Islet precursor cell (in vitro differentiated cells): ENCODE data around the gene RNF217.
"Not testable (repeated sequence)": the region's sequence is repeated elsewhere in the genome, so short reads cannot be mapped to it uniquely, and the experiment has no call there.

Experiments used
- DNase-seq: peaks from one replicate; pipeline ENCODE4 v3.0.0-alpha.2; 2018

The RNF217 gene

DNA sequence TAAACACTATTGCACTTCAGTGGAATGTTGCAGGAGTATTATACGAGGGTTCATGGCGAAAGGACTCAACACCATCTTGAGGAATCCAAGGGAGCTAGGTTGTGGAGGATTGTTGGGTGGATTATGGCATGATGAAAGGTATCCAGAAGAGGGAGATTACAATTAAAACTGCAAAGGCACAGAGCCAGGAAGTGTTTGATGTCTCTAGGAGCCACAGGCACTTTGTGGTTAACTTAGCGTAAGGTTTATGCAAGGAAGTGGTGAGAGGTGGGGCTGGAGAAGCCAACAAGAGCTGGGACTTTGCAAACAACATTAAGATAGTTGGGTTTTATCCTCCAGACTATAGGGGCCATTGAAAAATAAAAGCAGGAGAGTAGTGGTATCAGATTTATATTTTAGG, 104.7 kb downstream of the RNF217 start:
- DNase-seq: no peak

DNA sequence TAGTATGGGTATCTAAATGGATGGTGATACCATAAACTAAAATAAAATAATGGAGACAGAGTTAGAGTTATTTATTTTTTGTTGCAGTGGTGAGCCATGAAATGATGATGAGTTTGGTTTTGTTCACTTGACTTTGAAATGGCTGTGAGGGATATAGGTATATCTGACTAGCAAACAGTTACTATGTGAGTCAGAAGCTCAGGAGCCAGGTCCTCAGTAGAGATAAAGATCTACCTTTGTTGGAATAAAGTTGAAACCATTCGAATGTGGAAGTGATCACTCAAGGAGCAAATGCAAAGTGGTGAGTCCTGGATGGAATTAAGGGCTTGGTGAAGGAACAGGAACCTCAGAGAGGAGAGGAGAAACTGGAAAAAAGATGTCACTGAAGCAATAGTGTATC, 105.3 kb downstream of the RNF217 start:
- DNase-seq: no peak

DNA sequence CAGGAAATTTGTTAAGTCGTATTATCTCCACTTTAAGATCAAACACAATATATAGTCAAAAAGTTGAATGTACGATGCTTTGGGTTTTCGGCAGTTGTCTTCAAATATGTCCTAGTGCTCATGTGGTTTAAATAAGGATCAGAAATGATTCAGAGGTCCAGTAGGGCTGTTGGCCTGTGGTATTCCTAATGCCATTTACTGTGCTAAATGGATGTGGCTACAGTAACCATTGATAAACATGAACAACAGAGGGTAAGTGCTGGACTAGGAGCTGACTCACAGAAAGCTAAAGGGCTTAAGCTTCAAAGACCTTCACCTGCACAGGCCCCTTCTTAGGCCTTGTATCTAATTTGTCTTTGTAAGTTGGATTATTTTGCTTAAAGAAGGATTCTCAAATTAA, 110.8 kb downstream of the RNF217 start:
- no peak for DNase-seq

DNA sequence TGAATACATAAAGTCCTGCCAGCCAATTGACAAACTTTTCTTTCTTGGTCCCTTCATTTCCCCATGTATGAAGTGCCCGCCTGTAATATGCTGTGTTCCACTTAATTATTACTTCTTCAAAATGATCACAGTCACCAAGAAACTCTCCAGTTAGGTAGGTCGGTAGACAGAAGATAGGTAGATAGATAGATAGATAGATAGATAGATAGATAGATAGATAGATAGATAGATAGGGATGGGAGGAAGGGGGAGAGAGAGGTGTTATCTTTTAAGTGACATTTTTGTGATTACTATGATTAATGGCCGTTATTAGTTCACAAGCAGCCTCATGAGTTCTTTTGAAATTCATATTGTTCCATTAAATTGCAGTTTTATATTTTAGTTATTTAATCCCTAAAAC, 111.9 kb downstream of the RNF217 start:
- DNase-seq: no peak

DNA sequence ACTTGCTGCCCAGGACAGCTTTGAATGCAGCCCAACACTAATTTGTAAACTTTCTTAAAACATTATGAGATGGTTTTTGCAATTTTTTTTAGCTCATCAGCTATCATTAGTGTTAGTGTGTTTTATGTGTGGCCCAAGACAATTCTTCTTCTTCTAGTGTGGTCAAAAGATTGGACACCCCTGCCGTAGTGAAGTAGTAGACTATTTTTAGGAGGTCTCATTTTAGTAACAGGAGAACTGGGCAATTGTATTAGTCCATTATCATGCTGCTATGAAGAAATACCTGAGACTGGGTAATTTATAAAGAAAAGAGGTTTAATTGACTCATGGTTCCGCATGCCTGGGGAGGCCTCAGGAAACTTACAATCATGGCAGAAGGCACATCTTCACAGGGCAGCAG, 112.8 kb downstream of the RNF217 start:
- DNase-seq: not testable (repeated sequence)

DNA sequence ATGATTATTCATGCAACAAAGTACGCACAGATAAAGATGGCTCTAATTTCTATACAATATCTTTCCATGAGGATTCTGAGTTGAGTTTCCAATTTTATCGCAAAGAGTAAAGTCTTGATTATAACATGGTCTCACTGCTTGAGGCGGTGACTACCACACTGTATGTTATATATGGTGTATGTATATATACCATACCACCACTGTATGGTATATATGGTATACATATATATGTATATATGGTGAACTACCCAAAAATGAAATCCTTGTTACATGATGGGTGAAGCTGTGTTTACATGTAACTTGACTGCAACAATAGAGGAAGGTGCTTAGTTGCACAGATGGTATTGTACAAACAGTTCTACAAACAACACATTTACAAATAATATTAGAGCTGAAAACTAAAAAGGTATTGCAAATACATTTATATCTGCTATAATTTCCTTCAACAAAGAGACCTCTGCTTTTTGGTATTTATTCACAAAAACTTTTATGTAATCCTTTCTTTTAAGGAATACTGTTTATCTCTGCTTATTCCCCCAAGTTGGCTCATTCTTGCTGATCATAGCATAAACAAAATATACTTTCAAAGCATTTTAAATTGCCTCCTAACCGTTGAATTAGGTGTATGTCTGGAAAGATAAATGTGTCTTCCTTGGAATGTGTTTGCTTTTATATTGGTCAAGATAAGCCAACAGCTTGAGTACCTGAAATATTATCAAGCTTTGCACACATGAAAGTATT, 113.7 kb downstream of the RNF217 start:
- DNase-seq: no peak

DNA sequence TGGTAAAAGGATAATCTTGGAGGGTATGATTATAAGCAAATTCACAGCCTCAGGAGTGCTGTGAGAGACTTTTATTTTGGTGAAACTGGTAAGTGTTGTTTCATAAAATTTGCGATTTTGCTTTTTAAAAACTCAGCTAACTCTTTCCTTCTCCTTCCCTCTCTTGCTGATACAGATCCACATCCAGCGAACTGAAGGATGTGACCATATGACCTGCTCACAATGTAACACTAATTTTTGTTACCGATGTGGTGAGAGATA, 114.2 kb downstream of the RNF217 start:
- no peak for DNase-seq

DNA sequence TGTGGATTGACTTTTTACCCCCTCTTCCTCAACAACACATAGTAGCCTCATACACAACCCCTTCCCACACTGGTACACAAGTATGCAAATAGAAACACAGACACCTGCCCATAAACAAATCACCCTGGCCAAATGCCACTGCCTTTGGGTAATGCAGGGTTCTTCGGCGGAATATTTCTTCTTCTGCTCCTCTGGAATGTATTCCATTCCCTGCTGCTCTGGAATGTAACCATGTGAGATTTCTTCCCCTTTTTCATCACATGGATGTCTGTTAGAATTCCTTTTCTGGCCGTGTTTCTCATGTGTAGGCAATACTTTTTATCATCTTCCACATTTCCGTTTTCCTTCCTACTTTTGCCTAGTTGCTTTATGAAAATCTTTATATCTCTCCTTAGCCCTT, 115.2 kb downstream of the RNF217 start:
- DNase-seq: no peak

DNA sequence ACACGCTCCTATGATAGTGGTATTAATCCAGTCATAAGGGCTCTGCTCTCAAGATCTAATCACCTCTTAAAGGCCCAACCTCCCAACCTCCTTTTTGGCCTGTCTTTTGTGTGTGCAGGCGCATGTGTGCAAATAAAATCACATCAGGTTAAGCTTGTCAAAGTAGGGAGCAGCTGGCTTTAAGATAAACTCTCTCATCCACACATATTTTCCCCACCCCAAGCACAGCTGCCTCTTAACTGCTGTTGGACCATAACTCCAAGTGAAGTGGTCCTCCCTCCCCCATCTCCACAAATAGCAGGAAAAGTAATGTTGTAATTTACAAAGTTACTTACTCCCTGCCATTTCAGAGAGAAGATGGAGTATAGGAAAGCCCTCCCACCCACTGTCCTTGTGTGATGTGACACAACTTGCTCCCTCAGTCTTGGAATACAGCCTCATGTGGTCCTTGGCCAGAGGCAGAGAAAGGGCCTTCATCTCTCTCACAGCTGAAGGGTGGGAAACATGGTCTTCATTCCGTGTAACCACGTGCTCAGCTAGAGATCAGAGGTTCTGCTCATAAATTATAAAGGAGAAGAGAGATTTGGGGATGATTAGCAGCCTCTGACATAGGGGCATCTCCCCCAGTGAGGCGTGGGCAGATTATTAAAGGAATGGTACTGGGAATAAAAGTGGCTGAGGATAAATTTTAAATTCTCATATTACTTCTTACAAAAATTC, 116.5 kb downstream of the RNF217 start:
- DNase-seq: no peak

DNA sequence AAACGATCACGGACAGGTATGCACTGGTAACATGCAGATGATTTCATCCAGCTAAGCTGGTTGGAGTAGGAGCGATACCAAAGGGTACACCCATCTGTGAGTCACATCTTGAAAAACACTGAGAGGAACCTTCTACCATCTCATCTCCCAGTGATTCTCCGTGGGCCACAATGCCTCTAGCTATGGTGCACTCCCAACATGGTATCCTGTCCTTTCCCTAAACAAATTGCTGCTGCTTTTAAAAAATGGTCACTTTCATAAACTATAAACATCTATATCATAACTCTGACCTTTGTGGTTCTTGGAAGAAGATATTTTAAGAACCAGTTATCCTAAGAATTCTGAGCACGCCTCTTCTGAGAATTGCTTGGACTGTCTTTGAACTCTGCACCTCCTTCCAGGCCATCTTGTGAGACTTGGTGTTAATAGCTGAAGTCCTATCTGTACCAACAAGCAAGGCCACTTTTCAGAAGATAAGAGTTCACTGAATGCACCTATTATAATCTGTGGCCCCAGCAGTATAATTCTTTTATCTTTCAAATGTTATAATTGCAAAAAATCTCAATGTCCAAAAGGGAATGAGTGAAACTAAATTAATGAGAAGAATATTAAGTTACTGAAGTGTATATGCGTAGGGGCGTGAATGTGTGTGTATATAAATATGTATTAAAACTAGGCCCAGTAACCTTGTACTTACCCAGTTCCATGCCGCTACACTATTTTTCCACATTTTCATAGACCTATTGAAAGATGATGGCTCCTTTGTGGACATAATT, 120.9 kb downstream of the RNF217 start:
- no peak for DNase-seq

DNA sequence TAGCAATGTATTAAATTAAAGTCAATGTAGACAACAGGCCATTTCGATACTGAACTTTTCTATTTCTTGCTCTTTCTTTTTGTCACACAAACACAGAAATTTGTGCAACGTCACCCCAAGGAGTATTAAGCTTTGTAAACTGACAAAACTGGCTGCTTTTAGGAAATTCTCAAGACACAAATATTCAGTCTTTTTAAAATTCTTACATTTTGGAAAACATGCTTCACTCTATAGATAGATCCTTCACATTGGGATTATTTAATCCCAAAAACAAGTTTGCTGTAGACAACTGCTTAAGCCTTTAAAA, 121.4 kb downstream of the RNF217 start:
- DNase-seq: no peak

DNA sequence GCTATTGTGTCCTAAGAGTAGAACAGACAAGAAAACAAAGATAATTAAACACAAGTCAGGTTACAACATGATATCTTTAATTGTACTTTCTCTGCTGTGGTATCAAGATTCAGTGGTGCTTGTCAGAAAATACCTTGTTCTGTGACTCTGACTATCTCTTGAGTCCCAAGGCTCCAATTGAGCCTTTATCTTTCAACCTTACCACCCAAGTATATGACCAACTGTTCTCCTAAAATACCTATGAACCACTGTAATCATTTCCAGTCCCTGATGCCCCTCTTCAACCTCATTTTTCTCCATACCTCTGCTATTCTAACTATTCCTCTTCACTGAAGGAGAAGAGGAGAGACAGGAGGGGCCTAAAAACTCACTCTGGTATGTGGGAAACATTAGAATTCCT, 124.5 kb downstream of the RNF217 start:
- DNase-seq: no peak

DNA sequence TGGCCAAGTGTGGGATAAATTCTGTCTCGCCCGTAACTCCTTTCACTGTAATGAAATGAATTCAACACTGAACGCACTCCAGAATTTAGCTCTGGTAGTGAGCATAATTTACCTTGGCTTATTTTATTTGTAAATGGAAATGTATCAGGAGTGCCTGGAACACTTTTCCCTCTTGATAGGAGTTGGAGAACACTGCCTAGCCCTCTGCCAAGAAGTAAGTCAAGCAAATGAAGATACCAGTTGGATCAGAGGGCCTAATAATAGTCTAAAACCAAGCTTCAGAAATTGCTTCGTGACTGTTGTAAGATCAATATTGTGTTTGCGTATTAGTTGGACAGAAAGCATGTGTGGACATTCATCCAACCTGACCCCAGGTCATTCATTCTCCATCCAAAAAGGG, 126.7 kb downstream of the RNF217 start:
- no peak for DNase-seq

DNA sequence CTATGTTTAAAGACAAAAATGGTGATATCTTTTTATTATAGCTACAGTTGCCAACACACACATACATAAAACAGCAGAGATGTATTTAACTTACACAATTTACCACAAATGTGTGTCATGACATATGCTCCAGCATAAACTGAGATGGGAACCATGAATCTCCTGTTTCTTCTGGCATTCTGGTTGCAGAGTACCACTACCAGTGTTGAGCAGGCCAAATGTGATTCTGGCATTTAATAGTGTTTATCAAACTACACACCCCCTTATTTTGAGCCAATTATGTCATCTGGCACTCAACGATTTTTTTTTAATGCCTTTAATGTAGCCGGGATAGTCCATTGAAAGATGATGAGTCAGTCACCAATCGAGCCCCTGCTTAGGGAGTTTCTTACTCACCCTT, 132.3 kb downstream of the RNF217 start:
- no peak for DNase-seq

DNA sequence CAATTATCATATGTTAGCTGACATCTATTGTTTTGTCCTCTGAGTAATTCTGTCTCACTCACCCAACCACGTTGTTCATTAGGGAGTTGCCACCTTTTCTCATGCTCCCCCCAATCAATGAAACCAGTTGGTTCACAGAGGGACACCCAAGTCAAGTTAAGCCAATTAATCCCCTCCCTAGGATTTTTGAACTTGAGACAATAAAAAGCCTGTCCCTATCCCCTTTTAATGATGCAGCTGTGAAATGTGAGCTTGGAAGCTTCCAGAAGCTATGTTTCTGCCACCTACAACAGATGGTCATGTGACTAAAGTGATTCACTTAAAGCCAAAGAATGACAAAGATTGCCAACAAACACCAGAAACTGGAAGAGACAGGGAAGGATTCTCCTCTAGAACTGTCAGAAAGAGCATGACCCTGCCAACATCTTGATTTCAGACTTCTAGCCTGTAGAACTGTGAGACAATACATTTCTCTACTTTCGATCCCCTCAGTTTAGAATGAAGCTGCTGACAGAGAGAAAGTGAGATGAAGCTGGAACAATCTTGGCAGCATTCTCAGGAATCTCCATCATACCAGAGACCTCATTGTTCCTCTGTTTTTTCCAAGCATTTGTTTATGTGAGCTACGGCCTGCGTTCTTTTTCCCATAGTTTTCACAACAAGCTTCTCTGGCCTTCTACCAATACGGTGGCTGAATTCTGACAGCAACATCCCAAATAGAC, 133.5 kb downstream of the RNF217 start:
- DNase-seq: no peak

DNA sequence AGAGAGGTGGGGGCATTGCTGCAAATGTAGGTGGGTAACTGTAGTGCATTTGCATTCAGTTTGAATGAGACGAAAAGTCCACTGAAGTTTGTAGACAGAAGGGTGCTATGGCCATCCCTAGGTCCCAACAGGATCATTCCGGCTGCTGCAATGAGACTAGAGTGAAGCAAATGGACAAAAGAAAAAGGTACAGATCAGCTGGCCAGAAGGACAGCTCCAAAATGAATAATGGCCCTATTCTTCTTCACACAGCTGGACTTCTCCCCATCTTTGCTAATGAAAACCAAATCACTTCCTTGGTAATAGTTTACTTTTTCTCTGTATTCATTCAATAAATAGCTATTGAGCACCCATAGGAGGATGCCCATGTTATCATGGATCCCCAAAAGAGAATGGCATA, 134.9 kb downstream of the RNF217 start:
- DNase-seq: no peak

DNA sequence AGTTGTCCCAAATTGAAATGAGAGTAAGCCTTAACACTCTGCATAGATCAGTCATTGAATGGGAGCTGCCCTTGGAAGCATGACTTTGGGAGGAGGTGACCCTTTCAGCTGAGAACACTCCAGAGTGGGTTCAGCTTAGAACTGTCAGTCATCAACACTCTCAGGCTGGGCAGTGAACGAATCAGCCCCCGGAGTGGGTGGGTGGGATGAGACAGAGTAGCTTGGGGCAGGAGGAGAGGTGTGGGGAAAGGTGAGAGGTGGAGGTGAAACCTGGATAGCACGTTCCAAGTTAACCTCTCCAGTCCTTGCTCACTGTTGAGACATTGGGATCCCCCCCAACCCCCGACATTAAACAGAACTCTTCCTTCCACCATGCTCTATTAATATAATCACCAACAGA, 136.0 kb downstream of the RNF217 start:
- no peak for DNase-seq

DNA sequence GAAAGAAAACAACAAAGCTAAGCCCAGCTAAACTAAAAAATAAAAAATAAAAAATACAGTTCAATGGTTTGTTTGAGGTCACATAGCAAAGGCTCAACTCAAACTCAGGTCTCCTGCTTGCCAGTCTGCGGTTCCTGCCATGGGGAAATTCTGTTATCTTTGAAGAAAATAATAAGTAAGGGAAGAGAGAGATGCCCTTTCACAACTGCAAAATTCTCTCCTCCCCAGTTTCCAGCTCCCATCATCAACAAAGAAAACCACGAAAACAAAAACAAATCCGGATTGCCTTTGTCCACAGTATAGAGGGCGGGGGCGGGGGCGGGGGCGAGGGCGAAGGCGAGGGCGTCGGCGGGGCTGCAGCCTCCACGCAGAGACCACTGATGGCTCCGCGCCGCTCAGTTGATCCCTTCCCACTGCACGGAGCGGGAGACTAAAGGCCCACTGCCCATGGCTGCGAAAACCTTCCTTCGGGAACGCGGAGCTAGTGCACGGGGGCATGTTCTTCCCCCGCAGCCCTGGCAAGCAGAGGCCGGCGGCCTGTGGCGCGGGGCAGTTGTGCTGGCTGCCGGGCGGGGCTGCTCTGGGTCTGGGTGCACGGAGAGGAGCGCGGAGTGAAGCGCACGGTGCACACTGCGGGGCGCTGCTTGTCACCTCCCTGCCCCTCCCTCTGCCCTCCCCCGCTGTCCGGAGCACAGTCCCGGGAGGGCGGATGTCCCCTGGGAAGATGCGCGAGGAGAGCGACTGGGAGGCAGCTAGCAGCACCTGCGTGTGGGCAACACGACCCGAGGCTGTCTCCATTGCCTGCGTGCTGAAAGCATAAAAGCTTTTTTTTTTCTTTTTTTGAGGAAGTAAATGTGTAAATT, 137.2 kb downstream of the RNF217 start:
- DNase-seq: peak; percentile 91

DNA sequence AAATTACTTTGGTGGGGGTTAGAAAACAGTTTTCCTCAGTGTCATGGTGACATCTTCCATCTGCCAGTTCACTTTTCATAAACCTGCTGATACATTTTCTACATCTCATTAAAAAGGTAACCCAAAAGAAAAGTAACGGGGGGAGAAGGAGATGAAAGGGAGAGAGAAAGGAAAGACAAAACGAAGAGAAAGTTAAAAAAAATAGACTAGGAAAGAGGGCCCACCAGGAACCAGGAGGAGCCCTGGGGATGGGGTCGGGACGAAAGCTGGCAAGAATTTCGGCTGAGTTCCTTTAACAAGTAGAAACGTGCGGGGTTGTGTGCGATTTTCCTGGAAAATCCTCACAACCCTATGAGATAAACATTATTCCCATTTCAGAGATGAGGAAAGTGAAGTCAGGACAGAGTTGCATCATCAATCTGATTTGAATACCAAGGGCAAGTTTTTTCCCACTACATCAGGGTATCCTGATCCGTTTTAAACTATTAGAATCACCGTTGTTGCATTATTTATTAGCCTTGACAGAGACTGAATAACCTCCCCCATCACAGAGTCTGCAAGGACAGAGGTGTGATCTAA, 137.9 kb downstream of the RNF217 start:
- no peak for DNase-seq

DNA sequence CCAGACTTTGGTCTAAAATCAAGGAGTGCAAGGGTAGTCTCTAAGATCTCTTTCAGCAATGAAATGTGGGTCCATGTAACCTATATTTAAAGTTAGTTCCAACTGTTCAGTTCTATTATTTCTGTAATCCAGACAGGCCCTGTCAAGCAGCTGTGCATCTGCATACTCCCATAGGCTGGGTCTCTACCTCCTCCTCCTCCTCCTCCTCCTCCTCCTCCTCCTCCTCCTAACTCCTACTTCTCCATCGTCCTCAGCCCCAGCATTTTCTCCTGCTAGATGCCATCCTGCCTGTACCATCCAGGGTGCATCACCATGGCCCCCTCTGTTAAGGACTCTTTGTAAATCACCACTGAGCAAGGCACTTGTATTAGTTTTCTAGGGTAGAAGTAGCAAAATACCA, 138.9 kb downstream of the RNF217 start:
- no peak for DNase-seq

DNA sequence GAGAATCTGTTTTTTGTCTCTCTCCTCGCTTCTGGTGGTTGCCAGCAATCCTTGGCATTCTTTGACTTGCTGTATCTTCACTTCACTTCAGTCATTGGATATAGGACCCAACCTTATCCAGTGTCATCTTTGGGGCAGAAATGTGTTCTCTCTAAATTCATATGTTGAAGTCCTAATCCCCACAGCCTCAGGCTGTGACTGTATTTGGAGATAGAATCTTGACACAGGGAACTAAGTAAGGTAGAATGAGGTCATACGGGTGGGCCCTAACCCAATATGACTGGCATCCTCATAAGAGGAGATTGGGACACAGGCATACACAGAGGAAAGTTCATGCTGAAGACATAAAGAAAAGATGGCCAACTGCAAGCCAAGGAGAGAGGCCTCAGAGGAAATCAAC, 139.4 kb downstream of the RNF217 start:
- DNase-seq: no peak

DNA sequence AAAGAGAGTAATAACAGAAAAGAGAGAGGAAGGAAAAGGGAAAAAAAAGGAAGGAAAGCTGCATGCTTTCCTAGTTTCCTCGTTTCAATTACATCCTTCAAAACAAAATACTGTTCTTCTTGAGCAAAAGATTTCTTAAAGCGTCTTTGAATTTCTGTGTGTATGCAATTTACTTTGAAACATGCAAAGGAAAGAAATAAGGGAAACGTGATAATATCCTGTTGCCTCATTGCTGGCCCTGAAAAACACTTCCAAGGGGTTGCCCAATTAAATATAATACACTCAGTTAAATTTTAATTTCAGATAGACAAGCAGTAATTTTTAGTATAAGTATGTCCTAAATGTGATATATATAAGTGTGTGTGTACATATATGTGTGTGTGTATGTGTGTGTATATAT, 140.2 kb downstream of the RNF217 start:
- DNase-seq: no peak
